ENCODE results near the gene SPEG.

The SPEG gene

GRCh38 chr2:219499058-219499307 is 64.3 kb downstream of the SPEG start:
- TF ChIP-seq CTCF (conservative IDR thresholded peaks at IDR 0.05; ENCODE audit: control insufficient read depth, insufficient read depth, low read depth, low read length), result no peak
- no peak for DNase-seq (ENCODE audit: low read depth)
- peak overlapping the region; percentile 71 for H3K4me3 ChIP-seq (ENCODE audit: control insufficient read depth, low read depth, low read length)

GRCh38 chr2:219499555-219499954 is 64.9 kb downstream of the SPEG start:
- peak overlapping the region; percentile 71 for H3K4me3 ChIP-seq (ENCODE audit: control insufficient read depth, low read depth, low read length)
- TF ChIP-seq CTCF (conservative IDR thresholded peaks at IDR 0.05; ENCODE audit: control insufficient read depth, insufficient read depth, low read depth, low read length), result no peak
- DNase-seq (ENCODE audit: low read depth), result no peak

- peak; percentile 20 for TF ChIP-seq CTCF (conservative IDR thresholded peaks at IDR 0.05; ENCODE audit: control insufficient read depth, insufficient read depth, low read depth, low read length)
- peak overlapping the region; percentile 71 for H3K4me3 ChIP-seq (ENCODE audit: control insufficient read depth, low read depth, low read length)
- peak; percentile 34 for DNase-seq (ENCODE audit: low read depth)
Observed at GRCh38 chr2:219500135-219500534, 65.5 kb downstream of the SPEG start.

- no peak overlapping the region for H3K4me3 ChIP-seq (ENCODE audit: control insufficient read depth, low read depth, low read length)
- DNase-seq (ENCODE audit: low read depth), result no peak
- TF ChIP-seq CTCF (conservative IDR thresholded peaks at IDR 0.05; ENCODE audit: control insufficient read depth, insufficient read depth, low read depth, low read length), result no peak
Observed at GRCh38 chr2:219501849-219502248, 67.2 kb downstream of the SPEG start.

GRCh38 chr2:219502618-219503017 is 68.0 kb downstream of the SPEG start:
- DNase-seq (ENCODE audit: low read depth), result no peak

GRCh38 chr2:219505585-219505984 is 70.9 kb downstream of the SPEG start:
- no peak for TF ChIP-seq CTCF (conservative IDR thresholded peaks at IDR 0.05; ENCODE audit: control insufficient read depth, insufficient read depth, low read depth, low read length)
- no peak overlapping the region for H3K4me3 ChIP-seq (ENCODE audit: control insufficient read depth, low read depth, low read length)
- DNase-seq (ENCODE audit: low read depth), result no peak

More at GRCh38 chr2:219502618-219503017, 68.0 kb downstream of the SPEG start:
- no peak for TF ChIP-seq CTCF (conservative IDR thresholded peaks at IDR 0.05; ENCODE audit: control insufficient read depth, insufficient read depth, low read depth, low read length)
- no peak overlapping the region for H3K4me3 ChIP-seq (ENCODE audit: control insufficient read depth, low read depth, low read length)

- H3K4me3 ChIP-seq (ENCODE audit: control insufficient read depth, low read depth, low read length), result no peak overlapping the region
- no peak for TF ChIP-seq CTCF (conservative IDR thresholded peaks at IDR 0.05; ENCODE audit: control insufficient read depth, insufficient read depth, low read depth, low read length)
- no peak for DNase-seq (ENCODE audit: low read depth)
Observed at GRCh38 chr2:219506153-219506801, 71.6 kb downstream of the SPEG start.

All from fibroblast of mammary gland (primary cell).